C1 segment of cervical spinal cord (tissue), 14 donors: ENCODE measurements around the gene TPST1.
"Not testable (repeated sequence)": the region's sequence is repeated elsewhere in the genome, so short reads cannot be mapped to it uniquely, and the experiment has no call there.

ENCODE experiments used
- DNase-seq, 14 donors: peaks; one replicate each; lab custom pipeline; 2025; lab: John Stamatoyannopoulos, UW

Gene TPST1

DNA sequence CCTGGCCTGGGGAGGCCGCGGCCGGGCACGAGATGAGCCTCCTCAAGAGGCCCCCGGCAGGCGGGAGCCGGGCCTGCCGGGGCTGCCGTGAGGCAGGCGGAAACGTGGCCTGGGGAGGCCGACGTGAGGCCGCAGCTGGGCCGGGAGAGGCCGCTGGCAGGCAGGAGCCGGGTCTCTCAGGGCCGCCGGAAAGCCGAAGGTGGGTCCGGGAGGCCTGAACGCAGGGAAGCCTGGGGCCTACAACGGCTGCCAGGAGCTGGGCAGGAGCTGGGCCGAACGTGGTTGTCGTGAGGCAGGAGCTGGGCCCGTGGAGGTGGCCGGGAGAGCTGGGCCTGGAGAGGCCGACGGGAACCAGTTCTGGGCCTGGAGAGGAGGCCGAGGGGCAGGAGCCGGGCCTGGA is 171.9 kb downstream of the TPST1 start:
- no peak for DNase-seq

DNA sequence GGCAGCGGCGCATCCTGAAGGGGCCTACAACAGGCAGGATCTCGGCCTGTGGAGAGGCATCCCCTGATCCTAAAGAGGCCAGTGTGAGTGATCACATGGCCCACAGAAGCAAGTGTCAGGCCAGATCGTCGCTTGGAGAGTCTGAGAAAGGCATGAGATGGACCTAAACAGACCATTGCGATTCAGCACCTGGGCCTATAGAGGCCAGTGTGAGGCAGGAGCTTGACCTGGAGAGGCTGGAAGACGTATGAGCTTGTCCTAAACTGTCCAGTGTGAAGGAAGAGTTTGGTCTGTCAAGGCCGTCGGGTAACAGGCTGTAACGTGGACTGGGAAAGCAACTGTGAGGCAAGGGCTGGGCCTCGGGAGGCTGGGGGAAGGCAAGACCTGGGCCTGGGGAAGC is 172.6 kb downstream of the TPST1 start:
- DNase-seq = no peak

DNA sequence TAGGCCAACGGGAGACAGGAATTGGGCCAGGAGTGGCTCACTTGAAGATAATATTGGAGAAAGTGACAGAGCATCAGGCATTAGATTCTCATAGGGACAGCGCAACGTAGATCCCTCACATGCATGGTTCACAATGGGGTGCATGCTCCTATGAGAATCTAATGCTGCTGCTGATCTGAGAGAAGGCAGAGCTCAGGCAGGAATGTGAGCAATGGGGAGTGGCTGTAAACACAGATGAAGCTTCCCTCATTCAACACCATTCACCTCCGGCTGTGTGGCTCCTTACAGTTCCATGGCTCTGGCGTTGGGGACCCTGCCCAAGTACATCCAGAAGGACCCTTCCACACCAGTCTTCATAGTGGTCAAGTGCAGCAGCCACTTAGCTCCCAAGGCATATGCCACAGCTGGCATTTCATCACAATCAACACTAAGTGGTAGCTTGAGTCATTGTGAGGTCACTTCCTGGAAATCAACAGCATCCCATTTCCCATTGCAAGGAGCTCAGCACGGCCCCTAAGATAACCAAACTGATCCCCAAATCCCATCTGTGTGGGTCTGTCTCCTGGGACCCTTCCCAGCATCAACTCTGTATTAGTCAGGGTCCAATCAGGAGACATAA is 174.5 kb downstream of the TPST1 start:
- DNase-seq = no peak

DNA sequence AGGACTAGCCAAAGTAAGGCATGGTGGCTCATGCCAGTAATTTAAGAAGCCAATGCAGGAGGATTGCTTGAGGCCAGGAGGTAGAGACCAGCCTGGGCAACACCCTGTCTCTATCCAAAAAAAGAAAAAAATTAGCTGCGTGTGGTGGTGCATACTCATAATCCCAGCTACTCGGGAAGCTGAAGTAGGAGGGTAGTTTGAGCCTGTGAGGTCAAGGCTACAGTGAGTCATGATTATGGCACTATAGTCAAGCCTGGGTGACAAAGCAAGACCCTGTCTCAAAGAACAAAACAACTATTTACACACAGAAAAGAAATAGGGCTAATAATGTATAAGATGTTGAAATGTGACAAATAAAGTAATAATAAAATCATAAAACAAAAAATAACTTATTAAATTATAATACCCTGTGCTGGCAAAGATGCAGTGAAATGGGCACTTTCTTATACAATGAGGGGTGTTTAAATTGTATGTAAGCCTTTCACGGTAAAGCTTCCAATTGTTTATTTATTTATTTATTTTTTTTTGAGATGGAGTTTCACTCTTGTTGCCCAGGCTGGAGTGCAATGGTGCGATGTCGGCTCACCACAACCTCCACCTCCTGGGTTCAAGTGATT is 175.2 kb downstream of the TPST1 start:
- DNase-seq = no peak

DNA sequence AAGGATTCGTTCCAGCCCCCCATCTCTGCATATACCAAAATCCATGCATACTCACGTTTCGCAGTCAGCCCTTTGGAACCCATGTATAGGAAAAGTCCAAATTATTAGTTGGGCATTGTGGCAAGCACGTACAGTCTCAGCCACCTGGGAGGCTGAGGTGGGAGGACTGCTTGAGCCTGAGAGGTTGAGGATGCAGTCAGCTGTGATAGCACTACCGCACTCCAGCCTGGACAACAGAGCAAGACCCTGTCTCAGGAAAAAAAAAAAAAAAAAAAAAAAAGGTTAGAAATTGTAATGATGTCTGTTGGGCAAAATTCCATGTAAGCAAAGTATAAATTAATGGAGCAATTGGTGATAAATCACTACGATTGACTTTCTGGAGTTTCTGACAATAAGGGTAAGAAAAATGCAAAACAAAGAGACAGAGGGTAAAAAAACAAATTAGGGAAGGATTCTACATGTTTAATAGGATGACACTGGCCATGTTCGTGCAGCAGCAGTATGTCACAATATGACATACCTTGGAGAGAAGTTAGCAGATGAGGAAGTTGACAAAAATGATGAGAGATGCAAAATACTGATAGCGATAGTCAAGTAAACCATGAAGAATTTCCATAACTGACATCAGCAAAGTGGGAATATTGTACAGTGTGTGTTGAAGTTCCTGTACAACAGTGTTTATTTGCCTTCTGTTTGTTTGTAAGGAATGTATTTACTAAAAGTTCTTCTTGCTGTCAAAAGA is 177.2 kb downstream of the TPST1 start:
- not testable (repeated sequence) for DNase-seq

DNA sequence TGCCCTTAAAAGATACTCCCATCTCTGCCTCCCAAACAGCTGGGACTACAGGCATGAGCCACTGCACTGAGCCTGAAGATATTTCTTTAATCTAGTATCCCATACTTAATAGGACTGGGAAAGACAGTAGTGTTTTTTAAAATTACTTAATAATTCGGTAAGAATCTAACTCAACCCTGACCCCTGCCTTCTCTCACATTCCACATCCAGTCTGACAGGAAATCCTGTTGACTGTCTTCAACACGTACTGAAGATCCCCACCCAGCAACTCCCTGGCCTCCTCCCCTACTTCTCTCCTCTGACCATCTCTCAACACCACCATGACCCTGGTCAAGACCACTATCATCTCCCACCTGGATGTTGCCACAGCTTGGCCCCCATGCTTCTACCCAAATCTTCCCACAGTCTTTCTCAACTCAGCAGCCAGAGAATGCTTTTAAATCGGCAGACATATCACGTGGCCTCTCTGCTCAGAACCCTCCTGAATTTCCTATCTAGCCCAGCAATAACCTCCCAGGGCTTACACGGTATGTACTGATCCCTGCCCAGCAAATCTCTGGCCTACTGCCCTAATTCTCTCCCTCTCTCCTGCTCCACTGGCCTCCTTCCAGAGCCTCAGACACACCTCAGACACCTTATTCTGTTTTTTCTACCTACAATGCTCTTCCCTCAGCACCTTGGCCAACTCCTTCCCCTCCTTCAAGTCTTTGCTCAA is 180.2 kb downstream of the TPST1 start:
- not testable (repeated sequence) for DNase-seq

DNA sequence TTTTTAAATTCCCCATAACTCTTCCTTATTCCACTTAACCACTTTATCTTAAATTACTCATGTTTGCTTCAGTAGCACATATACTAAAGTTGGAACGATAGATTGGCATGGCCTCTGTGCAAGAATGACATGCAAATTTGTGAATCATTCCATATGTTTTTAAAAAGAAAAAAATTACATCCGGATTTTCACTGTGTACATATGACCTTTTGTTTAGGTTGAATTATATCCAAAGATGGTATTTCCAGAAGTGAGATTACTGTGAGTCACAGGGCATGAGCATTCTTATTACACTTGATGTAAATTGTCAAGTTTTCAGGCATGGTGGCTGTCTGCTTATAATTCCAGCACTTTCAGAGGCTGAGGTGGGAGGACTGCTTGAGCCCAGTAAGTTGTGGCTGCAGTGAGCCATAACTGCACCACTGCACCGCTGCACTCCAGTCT is 190.0 kb downstream of the TPST1 start:
- DNase-seq = not testable (repeated sequence)

DNA sequence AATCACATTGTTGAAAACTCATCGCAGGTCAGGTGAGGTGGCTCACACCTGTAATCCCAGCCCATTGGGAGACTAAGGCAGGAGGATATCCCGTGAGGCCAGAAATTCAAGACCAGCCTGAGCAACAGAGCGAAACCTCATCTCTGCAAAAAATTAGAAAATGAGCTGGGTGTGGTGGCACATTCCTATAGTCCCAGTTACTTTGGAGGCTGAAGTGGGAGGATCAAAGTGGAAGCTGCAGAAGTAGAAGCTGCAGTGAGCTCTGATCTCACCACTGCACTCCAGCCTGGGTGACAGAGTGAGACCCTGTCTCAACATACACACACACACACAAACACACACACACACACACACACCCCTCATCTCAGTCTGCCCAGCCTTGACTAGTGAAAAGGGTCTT is 190.9 kb downstream of the TPST1 start:
- not testable (repeated sequence) for DNase-seq

DNA sequence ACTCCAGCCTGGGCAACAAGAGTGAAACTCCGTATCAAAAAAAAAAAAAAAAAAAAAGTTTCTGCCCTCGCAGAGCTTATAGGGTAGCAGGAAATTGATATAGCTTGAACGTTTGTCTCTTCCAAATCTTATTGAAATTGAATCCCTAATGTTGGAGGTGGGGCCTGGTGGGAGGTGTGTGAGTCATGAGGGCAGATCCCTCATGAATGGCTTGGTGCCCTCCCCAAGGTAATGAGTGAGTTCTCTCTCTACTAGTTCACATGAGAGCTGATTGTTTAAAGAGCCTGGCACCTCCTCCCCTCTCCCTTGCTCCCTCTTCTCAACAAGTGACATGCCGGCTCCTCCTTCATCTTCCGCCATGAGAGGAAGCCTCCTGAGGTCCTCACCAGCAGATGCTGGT is 193.7 kb downstream of the TPST1 start:
- DNase-seq = not testable (repeated sequence)

DNA sequence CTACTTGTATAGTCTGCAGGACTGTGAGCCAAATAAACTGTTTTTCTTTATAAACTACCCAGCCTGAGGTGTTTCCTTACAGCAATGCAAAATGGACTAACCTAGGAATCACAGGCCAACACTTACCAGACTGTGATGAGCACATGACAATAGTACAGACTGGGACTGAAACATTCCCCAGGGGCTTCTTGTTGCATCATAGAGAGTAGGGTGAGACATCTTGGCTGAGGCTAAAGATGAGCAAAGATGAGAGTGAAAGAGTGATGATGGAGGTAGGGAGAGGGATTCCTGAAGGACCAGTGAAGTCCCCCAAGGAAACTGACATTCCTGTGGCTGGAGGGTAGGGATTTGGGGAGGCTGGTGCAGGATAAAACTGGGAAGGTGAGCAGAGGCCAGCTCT is 194.4 kb downstream of the TPST1 start:
- DNase-seq = no peak

DNA sequence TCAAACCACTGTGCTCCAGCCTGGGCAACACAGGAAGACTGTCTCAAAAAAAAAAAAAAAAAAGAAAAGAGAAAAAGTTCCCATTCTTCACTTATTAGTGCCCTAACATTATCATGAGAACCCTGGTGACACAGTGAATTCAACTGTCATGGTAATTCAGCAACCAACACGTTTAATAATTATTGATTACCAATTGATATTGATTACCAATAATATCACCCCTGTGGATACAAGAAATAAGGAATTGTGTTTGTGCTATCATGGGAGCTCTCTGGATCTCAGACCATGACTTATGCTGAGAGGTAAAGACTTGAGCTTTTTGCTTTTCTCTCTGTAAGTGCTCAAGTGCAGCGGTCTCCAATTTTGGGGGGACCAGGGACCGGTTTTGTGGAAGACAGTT is 195.3 kb downstream of the TPST1 start:
- DNase-seq = no peak

DNA sequence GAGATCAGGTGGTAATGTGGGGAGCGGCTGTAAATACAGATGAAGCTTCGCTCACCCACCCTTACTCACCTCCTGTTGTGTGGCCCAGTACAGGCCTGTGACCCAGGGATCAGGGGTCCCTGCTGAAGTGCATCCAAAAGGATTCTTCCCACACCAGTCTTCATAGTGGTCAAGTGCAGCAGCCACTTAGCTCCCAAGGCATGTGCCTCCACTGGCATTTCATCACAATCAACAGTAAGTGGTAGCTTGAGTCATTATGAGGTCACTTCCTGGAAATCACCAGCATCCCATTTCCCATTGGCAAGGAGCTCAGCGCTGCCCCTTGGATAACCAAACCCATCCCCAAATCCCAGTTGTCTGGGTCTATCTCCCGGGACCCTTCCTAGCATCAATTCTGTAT is 196.0 kb downstream of the TPST1 start:
- not testable (repeated sequence) for DNase-seq

DNA sequence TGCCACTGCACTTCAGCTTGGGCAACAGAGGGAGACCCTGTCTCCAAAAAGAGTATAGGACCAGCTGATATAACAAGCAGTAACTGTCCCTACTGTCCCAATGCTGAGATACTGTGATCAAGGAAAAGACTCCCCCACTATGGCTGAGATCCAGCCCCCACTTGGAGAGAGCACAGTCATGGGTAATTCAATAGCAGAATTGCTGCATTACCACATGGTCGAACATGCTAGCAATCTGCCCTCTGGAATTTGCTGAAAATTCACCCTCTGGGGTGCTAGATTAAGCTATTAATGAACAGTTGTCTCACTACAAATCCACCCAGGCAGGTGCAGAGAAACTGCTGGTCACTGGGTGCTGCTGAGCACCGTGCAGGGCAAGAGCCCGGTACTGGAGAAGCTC is 196.8 kb downstream of the TPST1 start:
- not testable (repeated sequence) for DNase-seq

DNA sequence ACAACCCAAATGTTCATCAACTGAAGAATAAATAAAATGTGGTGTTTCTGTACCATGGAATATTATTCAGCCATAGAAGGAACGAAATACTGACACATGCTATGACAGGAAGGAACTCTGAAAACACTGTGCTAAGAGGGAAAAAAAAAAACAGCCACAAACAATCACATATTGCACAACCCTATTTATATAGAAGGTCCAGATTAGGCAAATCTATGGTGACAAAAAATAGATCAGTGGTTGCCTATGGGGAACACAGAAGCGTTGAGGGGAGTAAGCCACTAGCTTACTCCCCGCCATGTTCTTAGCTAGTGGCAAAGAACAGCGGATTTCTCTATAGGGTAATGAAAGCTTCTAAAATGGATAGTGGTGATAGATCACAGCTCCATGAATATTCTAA is 198.4 kb downstream of the TPST1 start:
- DNase-seq = no peak

DNA sequence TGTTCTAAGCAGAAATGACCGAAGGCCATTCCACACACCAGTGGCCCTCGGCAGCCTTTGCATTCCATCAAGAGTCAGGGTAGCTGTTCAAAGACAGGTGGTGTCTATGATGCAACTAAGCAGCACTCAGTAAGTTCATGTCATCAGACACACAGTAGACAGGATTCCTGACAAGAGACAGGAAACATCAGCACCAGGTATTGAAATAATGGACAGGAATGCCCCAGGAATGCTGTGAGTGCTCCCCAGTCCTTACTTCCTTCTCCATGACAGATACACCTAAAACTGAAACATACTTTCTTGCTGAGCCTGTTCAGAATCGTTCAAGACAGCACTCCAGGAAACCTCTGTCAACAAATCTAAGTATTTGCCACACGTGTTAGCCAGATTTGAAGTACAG is 204.4 kb downstream of the TPST1 start:
- DNase-seq = no peak
